ENCODE results near the gene RNF8. TPM values are rescaled to one million over a fixed set of nuclear protein-coding genes. Genes with fewer than 3 reads are reported as not detected.

RNF8 gene
- polyA plus RNA-seq, 3 donors: 4.2 to 4.9 (median 4.7) TPM

DNA sequence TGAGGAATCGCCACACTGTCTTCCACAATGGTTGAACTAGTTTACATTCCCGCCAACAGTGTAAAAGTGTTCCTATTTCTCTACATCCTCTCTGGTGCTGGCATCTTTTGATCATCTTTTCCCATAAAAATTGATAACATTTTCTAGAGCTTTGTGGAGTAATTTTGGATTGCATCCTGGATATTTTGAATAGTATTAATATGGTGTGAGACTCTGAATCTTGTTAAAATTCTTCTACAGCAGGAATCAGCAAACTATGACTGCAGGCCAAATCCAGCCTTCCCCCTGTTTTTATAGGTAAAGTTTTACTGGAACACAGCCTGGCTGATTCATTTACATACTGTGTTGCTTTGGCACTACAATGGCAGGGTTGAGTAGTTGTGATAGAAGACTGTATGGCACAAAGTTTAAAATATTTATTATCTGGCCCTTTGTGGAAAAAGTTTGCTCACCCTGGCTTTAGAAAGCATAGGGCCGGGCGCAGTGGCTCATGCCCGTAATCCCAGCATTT, 15.0 kb upstream of the RNF8 start:
- Histone ChIP-seq H3K27me3 (ENCODE audit: control insufficient read depth in 2 of 2, insufficient read depth in 2 of 2, low read length in 2 of 2) (no peaks in the 10 kb centered on the region), H4K20me1 (ENCODE audit: insufficient read depth, low read length) (no peaks in the 10 kb centered on the region), H2AFZ (ENCODE audit: insufficient read depth, low read depth, low read length, poor library complexity, severe bottlenecking) (no peak overlapping the region), H3K79me2 (ENCODE audit: insufficient read depth, low read length) (no peaks in the 10 kb centered on the region), H3K4me2 (replicated peaks; ENCODE audit: extremely low read depth, low read length, poor library complexity, severe bottlenecking) (no peak overlapping the region), H3K4me1 (ENCODE audit: control insufficient read depth in 1 of 2, insufficient read depth in 2 of 2, low read length in 2 of 2) (no peaks in the 10 kb centered on the region), H3K36me3 (replicated peaks in 1 of 2; ENCODE audit: control insufficient read depth in 1 of 2, insufficient read depth in 2 of 2, low read length in 2 of 2) (no peaks in the 10 kb centered on the region), H3K9me3 (replicated peaks in 1 of 2; ENCODE audit: control insufficient read depth in 1 of 2, insufficient read depth in 1 of 2, low read length in 2 of 2) (no peaks in the 10 kb centered on the region), H3K9ac (ENCODE audit: insufficient read depth, low read length, poor library complexity, severe bottlenecking) (no peak overlapping the region), H3K4me3 (replicated peaks in 1 of 3; ENCODE audit: low read depth in 2 of 3, low read length in 3 of 3) (no peak overlapping the region), H3K27ac (ENCODE audit: low read depth in 1 of 2, low read length in 2 of 2) (no peak overlapping the region)
- Mint-ChIP-seq H3K36me3 (peaks cover 2 to 7% of the 10 kb centered on the region in 2 donors), H3K4me3 (no peak overlapping the region), H3K9me3 (no peaks in the 10 kb centered on the region), H3K27me3 (ENCODE audit: low read depth in 3 of 3) (no peaks in the 10 kb centered on the region), H3K27ac (no peak overlapping the region), H3K4me1 (no peaks in the 10 kb centered on the region)
- intact Hi-C loops (cut with micrococcal nuclease): no loop called here
- WGBS (ENCODE audit: insufficient coverage): 100% methylated on average over 2 of the region's 5 CpGs
- TF ChIP-seq, protein P1, sequence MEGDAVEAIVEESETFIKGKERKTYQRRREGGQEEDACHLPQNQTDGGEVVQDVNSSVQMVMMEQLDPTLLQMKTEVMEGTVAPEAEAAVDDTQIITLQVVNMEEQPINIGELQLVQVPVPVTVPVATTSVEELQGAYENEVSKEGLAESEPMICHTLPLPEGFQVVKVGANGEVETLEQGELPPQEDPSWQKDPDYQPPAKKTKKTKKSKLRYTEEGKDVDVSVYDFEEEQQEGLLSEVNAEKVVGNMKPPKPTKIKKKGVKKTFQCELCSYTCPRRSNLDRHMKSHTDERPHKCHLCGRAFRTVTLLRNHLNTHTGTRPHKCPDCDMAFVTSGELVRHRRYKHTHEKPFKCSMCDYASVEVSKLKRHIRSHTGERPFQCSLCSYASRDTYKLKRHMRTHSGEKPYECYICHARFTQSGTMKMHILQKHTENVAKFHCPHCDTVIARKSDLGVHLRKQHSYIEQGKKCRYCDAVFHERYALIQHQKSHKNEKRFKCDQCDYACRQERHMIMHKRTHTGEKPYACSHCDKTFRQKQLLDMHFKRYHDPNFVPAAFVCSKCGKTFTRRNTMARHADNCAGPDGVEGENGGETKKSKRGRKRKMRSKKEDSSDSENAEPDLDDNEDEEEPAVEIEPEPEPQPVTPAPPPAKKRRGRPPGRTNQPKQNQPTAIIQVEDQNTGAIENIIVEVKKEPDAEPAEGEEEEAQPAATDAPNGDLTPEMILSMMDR (IDR thresholded peaks at IDR 0.05): no peak
- DNase-seq: no peak

DNA sequence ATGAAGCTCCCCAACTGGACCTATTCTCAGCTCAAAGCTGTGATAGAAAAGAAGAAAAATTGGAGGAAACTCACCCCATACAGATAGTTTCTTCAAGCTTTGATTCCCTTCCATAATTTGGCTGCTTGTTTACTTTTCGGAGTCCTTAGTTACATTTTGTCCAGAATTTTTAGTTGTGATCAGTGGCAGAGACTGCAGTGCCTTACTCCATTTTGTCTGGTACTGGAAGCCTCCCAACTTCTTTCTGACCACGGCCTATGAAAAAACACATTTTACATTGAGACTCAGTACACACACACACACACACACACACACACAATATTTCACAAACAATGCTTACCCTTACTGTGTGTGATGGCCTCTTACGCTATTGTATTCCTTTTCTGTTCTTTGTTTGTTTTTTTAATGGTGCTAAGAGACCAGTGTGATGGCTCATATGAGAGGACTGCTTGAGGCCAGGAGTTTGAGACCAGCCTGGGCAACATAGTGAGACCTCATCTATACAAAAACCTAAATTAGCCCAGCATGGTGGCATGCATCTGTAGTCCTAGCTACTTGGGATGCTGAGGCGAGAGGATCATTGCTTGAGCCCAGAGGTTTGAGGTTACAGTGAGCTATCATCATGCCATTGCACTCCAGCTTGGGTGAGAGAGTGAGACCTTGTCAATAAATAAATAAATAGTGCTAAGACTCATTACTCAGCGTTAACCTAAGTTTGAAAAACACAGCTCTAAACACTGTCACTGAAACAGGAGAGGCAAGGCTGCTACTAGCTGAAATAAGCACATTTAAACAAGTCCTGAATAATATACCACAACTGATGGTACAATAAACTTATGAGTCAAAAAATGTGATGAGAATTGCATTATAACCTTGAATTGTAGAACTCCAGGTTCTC, 13.8 kb upstream of the RNF8 start:
- no peaks in the 10 kb centered on the region for H3K4me1 ChIP-seq (ENCODE audit: control insufficient read depth in 1 of 2, insufficient read depth in 2 of 2, low read length in 2 of 2)
- no peak overlapping the region for H3K27ac Mint-ChIP-seq
- no peaks in the 10 kb centered on the region for H3K9me3 Mint-ChIP-seq
- TF ChIP-seq, protein P1 (IDR thresholded peaks at IDR 0.05): no peak
- H3K4me2 ChIP-seq (replicated peaks; ENCODE audit: extremely low read depth, low read length, poor library complexity, severe bottlenecking): no peak overlapping the region
- no peaks in the 10 kb centered on the region for H3K4me1 Mint-ChIP-seq
- H3K9ac ChIP-seq (ENCODE audit: insufficient read depth, low read length, poor library complexity, severe bottlenecking): no peak overlapping the region
- no peaks in the 10 kb centered on the region for H3K9me3 ChIP-seq (replicated peaks in 1 of 2; ENCODE audit: control insufficient read depth in 1 of 2, insufficient read depth in 1 of 2, low read length in 2 of 2)
- no peaks in the 10 kb centered on the region for H3K36me3 ChIP-seq (replicated peaks in 1 of 2; ENCODE audit: control insufficient read depth in 1 of 2, insufficient read depth in 2 of 2, low read length in 2 of 2)
- H3K27me3 Mint-ChIP-seq (ENCODE audit: low read depth in 3 of 3): peaks cover 2 to 6% (median 4%) of the 10 kb centered on the region in 3 donors
- intact Hi-C loops (cut with micrococcal nuclease): no loop called here
- no peak overlapping the region for H3K4me3 Mint-ChIP-seq
- DNase-seq: no peak
- no peak overlapping the region for H3K4me3 ChIP-seq (replicated peaks in 1 of 3; ENCODE audit: low read depth in 2 of 3, low read length in 3 of 3)
- H3K27me3 ChIP-seq (ENCODE audit: control insufficient read depth in 2 of 2, insufficient read depth in 2 of 2, low read length in 2 of 2): peaks cover 0 to 3% of the 10 kb centered on the region in 2 donors
- no peaks in the 10 kb centered on the region for H4K20me1 ChIP-seq (ENCODE audit: insufficient read depth, low read length)
- H3K36me3 Mint-ChIP-seq: peaks cover 0 to 2% of the 10 kb centered on the region in 2 donors
- WGBS (ENCODE audit: insufficient coverage): 80% methylated on average over 1 of the region's 5 CpGs
- H3K27ac ChIP-seq (ENCODE audit: low read depth in 1 of 2, low read length in 2 of 2): no peak overlapping the region
- H2AFZ ChIP-seq (ENCODE audit: insufficient read depth, low read depth, low read length, poor library complexity, severe bottlenecking): no peak overlapping the region
- no peaks in the 10 kb centered on the region for H3K79me2 ChIP-seq (ENCODE audit: insufficient read depth, low read length)

All from CD14-positive monocyte (primary cell).